LNCAP (cell line): ENCODE measurements around the gene TRAPPC1.

Source experiments
- CTCF ChIP-seq: fragments of 450-650 bp; IDR thresholded peaks from 2 replicates; pipeline ENCODE4 v1.5.1; 2017; ENCODE audit warnings: mild to moderate bottlenecking

TRAPPC1 gene

GRCh38 chr17:7947651-7948050 is 15.9 kb upstream of the TRAPPC1 start:
- TF ChIP-seq CTCF: no peak

DNA sequence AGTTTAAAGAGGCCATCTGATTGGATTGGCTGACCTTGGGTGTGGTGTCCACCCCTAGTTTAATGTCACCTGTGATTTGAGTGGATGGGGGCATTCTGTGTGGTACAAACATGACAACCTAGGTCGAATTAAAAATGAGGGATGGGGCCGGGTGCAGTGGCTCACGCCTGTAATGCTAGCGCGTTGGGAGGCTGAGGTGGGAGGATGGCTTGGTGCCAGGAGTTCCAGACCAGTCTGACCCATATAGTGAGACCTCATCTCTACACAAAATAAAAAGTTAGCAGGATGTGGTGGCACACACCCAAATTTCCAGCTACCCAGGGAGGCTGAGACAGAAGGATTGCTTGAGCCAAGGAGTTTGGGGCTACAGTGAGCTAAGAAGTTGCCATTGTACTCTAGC is 14.7 kb upstream of the TRAPPC1 start:
- TF ChIP-seq CTCF: no peak

- TF ChIP-seq CTCF: no peak
Observed at GRCh38 chr17:7945651-7946050, 13.9 kb upstream of the TRAPPC1 start.

GRCh38 chr17:7944326-7944725 is 12.6 kb upstream of the TRAPPC1 start:
- no peak for TF ChIP-seq CTCF

- TF ChIP-seq CTCF: no peak
Observed at GRCh38 chr17:7943291-7943690, 11.5 kb upstream of the TRAPPC1 start.

GRCh38 chr17:7940743-7941142 is 9.0 kb upstream of the TRAPPC1 start:
- no peak for TF ChIP-seq CTCF

GRCh38 chr17:7940034-7940433 is 8.3 kb upstream of the TRAPPC1 start:
- no peak for TF ChIP-seq CTCF

DNA sequence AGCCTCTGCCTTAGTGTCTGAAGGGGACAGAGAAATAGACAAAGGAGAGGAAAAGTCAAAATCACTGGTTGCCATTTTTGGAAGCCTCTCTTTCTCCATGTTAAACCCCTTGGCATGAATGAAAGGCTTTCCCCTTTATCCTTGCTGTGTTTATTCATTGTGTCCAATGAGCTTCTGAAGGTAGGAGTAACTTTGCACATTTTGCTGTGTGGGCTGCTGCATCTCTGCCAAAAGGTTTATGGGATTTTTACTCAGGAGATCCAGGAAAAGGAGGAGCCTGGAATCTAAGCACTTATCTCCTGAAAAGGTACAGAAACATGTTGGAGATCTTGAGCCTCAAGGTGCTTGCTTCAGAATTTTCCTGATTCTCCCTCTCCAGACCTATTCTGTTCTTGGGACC is 4.1 kb upstream of the TRAPPC1 start:
- TF ChIP-seq CTCF: no peak
